SK-N-SH (cell line): ENCODE measurements around the gene SOCS4. TPM values are rescaled to one million over a fixed set of nuclear protein-coding genes. Genes with fewer than 3 reads are reported as not detected.
A peak's percentile ranks its signal among the peaks of the same experiment; 100 is the strongest.
"Not testable (repeated sequence)": the region's sequence is repeated elsewhere in the genome, so short reads cannot be mapped to it uniquely, and the experiment has no call there.

ENCODE experiments used
- CTCF ChIA-PET: fragments of 300-600, 350-600 bp; formaldehyde crosslinking; extraction: SDS; loops from one replicate; lab custom pipeline; 2021; lab: Yijun Ruan, JAX
- POLR2A ChIA-PET: fragments of 350-600 bp; sonication (Branson Sonifier 250); formaldehyde crosslinking; extraction: SDS; loops from one replicate; lab custom pipeline; 2020; ENCODE audit warnings: antibody characterized with exemption, inconsistent platforms; lab: Yijun Ruan, JAX
- DNase-seq: peaks from one replicate; pipeline ENCODE4 v3.0.0; 2012
- H2AFZ ChIP-seq: fragments of 200-600 bp; sonication (generic); 2 replicates; pipeline ENCODE4 v1.8.1; 2016; ENCODE audit warnings: antibody characterized with exemption, mild to moderate bottlenecking, low read depth
- H3F3A ChIP-seq: fragments of 200-600 bp; sonication (generic); replicated peaks from 2 replicates; pipeline ENCODE3; 2016; ENCODE audit warnings: antibody characterized with exemption, mild to moderate bottlenecking; ENCODE audit not compliant: insufficient read depth
- H3K27ac ChIP-seq, 2 experiments: fragments of 200-500 bp in 1 of 2; fragments of 200-600 bp in 1 of 2; sonication (Bioruptor generic) in 1 of 2; sonication (generic), shearing (Covaris generic) in 1 of 2; 2 replicates each; pipeline versions ENCODE4 v1.5.1 to v1.6.1; 2014 to 2016; ENCODE audit warnings: low read depth in 2 of 2, inconsistent platforms in 1 of 2, low read length in 1 of 2, mild to moderate bottlenecking in 1 of 2, mixed read lengths in 1 of 2
- H3K27me3 ChIP-seq: fragments of 200-600 bp; sonication (generic), shearing (Covaris generic); 2 replicates; pipeline ENCODE4 v1.6.1; 2016; ENCODE audit warnings: mixed run types; ENCODE audit not compliant: insufficient read depth
- H3K36me3 ChIP-seq, 2 experiments: fragments of 200-500 bp in 1 of 2; fragments of 200-600 bp in 1 of 2; sonication (Bioruptor generic) in 1 of 2; sonication (generic) in 1 of 2; replicated peaks in 1 of 2; 2 replicates each; pipeline versions ENCODE3 to v1.5.1; 2014 to 2016; ENCODE audit warnings: low read length in 1 of 2, mild to moderate bottlenecking in 1 of 2; ENCODE audit not compliant: insufficient read depth in 2 of 2, control insufficient read depth in 1 of 2
- H3K4me1 ChIP-seq, 2 experiments: fragments of 200-500 bp in 1 of 2; fragments of 200-600 bp in 1 of 2; sonication (Bioruptor generic) in 1 of 2; sonication (generic), shearing (Covaris generic) in 1 of 2; 2 replicates each; pipeline versions ENCODE4 v1.5.1 to v1.6.1; 2014 to 2016; ENCODE audit warnings: low read depth in 1 of 2, low read length in 1 of 2, mixed run types in 1 of 2; ENCODE audit not compliant: insufficient read depth in 2 of 2, control insufficient read depth in 1 of 2
- H3K4me2 ChIP-seq: fragments of 200-600 bp; sonication (generic), shearing (Covaris generic); 2 replicates; pipeline ENCODE4 v1.6.1; 2017; ENCODE audit warnings: mixed run types
- H3K4me3 ChIP-seq, 2 experiments: fragments of 200-500 bp in 1 of 2; fragments of 200-600 bp in 1 of 2; sonication (Bioruptor generic) in 1 of 2; sonication (generic), shearing (Covaris generic) in 1 of 2; 2 replicates each; pipeline versions ENCODE4 v1.5.1 to v1.8.1; 2014 to 2016; ENCODE audit warnings: low read depth in 2 of 2, inconsistent platforms in 1 of 2, low read length in 1 of 2, mild to moderate bottlenecking in 1 of 2, mixed read lengths in 1 of 2, moderate library complexity in 1 of 2
- H3K79me2 ChIP-seq: fragments of 200-600 bp; sonication (generic); 2 replicates; pipeline ENCODE4 v1.8.1; 2017; ENCODE audit warnings: mild to moderate bottlenecking; ENCODE audit not compliant: insufficient read depth
- H3K9ac ChIP-seq: fragments of 200-600 bp; sonication (generic); 2 replicates; pipeline ENCODE4 v1.6.1; 2017; ENCODE audit warnings: mixed run types
- H3K9me2 ChIP-seq: fragments of 200-600 bp; sonication (generic); 2 replicates; pipeline ENCODE4 v1.6.1; 2017; ENCODE audit warnings: mixed run types
- H3K9me3 ChIP-seq: fragments of 200-600 bp; sonication (generic); 2 replicates; pipeline ENCODE4 v1.6.1; 2017; ENCODE audit warnings: mixed run types, mild to moderate bottlenecking, moderate library complexity
- H4K20me1 ChIP-seq: fragments of 200-600 bp; sonication (generic); 2 replicates; pipeline ENCODE4 v1.6.1; 2017; ENCODE audit warnings: mild to moderate bottlenecking, mixed run types; ENCODE audit not compliant: insufficient read depth
- ELF1 ChIP-seq: IDR thresholded peaks from 2 replicates; pipeline ENCODE4 v1.4.0; 2012
- EZH2phosphoT487 ChIP-seq: fragments of 200-600 bp; sonication (generic); IDR thresholded peaks from 2 replicates; pipeline ENCODE4 v1.6.1; 2017; ENCODE audit warnings: low read depth, mixed run types, mild to moderate bottlenecking, antibody characterized with exemption, moderate library complexity, borderline replicate concordance
- FOSL2 ChIP-seq: IDR thresholded peaks from 2 replicates; pipeline ENCODE4 v1.4.0; 2012; ENCODE audit warnings: low read depth, mild to moderate bottlenecking, moderate library complexity, borderline replicate concordance
- FOXM1 ChIP-seq: IDR thresholded peaks from 2 replicates; pipeline ENCODE4 v1.4.0; 2012; ENCODE audit warnings: low read depth, mild to moderate bottlenecking
- MXI1 ChIP-seq: IDR thresholded peaks from 2 replicates; pipeline ENCODE4 v1.6.1; 2012; ENCODE audit warnings: mild to moderate bottlenecking, low read depth, low read length, improper control_type of control experiment
- NFIC ChIP-seq: IDR thresholded peaks from 2 replicates; pipeline ENCODE4 v1.4.0; 2012; ENCODE audit warnings: borderline replicate concordance
- RFX5 ChIP-seq: IDR thresholded peaks from 2 replicates; pipeline ENCODE4 v1.6.1; 2012; ENCODE audit warnings: mild to moderate bottlenecking, improper control_type of control experiment, low read length
- SMC3 ChIP-seq: IDR thresholded peaks from 2 replicates; pipeline ENCODE4 v1.6.1; 2012; ENCODE audit warnings: low read depth, low read length, improper control_type of control experiment
- TAF1 ChIP-seq: IDR thresholded peaks from 2 replicates; pipeline ENCODE4 v1.6.1; 2012; ENCODE audit warnings: low read depth, mild to moderate bottlenecking, low read length, moderate library complexity, borderline replicate concordance
- YY1 ChIP-seq: IDR thresholded peaks from 2 replicates; pipeline ENCODE4 v1.4.0; 2012; ENCODE audit warnings: low read depth, mild to moderate bottlenecking
- WGBS: methylation state at CpG from one replicate; pipeline ENCODE4 v1.1.6; 2017; ENCODE audit warnings: low lambda C conversion rate; 5-methylcytosine and 5-hydroxymethylcytosine counted together
- polyA plus RNA-seq, 3 experiments: library from polyadenylated mRNA; depleted of rRNA; stranded (reverse); fragments of >200 nt; gene quantifications; 2 replicates each; pipeline ENCODE4 v1.2.3, GENCODE V29; 2012
- TF ChIP-seq, protein P1 (sequence below): IDR thresholded peaks from 2 replicates; pipeline ENCODE4 v1.4.0; 2012; ENCODE audit warnings: low read depth, borderline replicate concordance
- TF ChIP-seq, protein P2 (sequence below): fragments of 150-350 bp; IDR thresholded peaks from 2 replicates; pipeline ENCODE4 v1.6.1; 2017; ENCODE audit warnings: antibody characterized with exemption, low read length, low read depth, borderline replicate concordance
- TF ChIP-seq, protein P3 (sequence below): fragments of 200-600 bp; sonication (generic); IDR thresholded peaks from 2 replicates; pipeline ENCODE4 v1.6.1; 2017; ENCODE audit warnings: antibody characterized with exemption, mild to moderate bottlenecking, moderate library complexity

Gene SOCS4
- polyA plus RNA-seq, 1 of the 3 experiments (the other 2 are of a cell fraction) = 2.2 TPM

DNA sequence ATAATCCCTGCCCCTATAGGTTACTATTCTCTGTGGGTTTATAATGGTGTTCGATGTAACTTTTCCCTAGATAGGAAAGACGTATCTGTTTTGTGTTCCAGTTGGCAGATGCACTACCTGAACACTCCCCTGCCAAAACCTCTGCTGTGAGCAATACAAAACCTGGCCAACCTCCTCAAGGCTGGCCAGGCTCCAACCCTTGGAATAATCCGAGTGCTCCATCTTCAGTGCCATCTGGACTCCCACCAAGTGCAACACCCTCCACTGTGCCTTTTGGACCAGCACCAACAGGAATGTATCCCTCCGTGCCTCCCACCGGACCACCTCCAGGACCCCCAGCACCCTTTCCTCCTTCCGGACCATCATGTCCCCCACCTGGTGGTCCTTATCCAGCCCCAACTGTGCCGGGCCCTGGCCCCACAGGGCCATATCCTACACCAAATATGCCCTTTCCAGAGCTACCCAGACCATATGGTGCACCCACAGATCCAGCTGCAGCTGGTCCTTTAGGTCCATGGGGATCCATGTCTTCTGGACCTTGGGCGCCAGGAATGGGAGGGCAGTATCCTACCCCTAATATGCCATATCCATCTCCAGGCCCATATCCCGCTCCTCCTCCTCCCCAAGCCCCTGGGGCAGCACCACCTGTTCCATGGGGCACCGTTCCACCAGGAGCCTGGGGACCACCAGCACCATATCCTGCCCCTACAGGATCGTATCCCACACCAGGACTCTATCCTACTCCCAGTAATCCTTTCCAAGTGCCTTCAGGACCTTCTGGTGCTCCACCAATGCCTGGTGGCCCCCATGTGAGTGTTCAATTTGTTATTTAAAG lies 35.7 kb downstream of the SOCS4 start:
- H3K79me2 ChIP-seq = peaks cover 98% of the 10 kb centered on the region
- peaks cover 0 to 9% of the 10 kb centered on the region in 2 experiments; a peak in 2 of 4 replicates for H3K4me1 ChIP-seq
- H3K9ac ChIP-seq = no peak overlapping the region
- TF ChIP-seq TAF1 = no peak
- TF ChIP-seq RFX5 = no peak
- TF ChIP-seq YY1 = no peak
- no peak for TF ChIP-seq EZH2phosphoT487
- TF ChIP-seq, protein P1, sequence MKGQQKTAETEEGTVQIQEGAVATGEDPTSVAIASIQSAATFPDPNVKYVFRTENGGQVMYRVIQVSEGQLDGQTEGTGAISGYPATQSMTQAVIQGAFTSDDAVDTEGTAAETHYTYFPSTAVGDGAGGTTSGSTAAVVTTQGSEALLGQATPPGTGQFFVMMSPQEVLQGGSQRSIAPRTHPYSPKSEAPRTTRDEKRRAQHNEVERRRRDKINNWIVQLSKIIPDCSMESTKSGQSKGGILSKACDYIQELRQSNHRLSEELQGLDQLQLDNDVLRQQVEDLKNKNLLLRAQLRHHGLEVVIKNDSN = no peak
- no peak for TF ChIP-seq MXI1
- no peak for TF ChIP-seq FOXM1
- TF ChIP-seq, protein P2, sequence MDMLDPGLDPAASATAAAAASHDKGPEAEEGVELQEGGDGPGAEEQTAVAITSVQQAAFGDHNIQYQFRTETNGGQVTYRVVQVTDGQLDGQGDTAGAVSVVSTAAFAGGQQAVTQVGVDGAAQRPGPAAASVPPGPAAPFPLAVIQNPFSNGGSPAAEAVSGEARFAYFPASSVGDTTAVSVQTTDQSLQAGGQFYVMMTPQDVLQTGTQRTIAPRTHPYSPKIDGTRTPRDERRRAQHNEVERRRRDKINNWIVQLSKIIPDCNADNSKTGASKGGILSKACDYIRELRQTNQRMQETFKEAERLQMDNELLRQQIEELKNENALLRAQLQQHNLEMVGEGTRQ = no peak
- TF ChIP-seq NFIC = no peak
- TF ChIP-seq FOSL2 = no peak
- TF ChIP-seq SMC3 = no peak
- TF ChIP-seq ELF1 = no peak
- TF ChIP-seq, protein P3, sequence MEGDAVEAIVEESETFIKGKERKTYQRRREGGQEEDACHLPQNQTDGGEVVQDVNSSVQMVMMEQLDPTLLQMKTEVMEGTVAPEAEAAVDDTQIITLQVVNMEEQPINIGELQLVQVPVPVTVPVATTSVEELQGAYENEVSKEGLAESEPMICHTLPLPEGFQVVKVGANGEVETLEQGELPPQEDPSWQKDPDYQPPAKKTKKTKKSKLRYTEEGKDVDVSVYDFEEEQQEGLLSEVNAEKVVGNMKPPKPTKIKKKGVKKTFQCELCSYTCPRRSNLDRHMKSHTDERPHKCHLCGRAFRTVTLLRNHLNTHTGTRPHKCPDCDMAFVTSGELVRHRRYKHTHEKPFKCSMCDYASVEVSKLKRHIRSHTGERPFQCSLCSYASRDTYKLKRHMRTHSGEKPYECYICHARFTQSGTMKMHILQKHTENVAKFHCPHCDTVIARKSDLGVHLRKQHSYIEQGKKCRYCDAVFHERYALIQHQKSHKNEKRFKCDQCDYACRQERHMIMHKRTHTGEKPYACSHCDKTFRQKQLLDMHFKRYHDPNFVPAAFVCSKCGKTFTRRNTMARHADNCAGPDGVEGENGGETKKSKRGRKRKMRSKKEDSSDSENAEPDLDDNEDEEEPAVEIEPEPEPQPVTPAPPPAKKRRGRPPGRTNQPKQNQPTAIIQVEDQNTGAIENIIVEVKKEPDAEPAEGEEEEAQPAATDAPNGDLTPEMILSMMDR = no peak
- no peak for DNase-seq
- no peaks in the 10 kb centered on the region for H3K27me3 ChIP-seq
- H3K9me2 ChIP-seq = no peaks in the 10 kb centered on the region
- H4K20me1 ChIP-seq = peaks cover 72% of the 10 kb centered on the region
- H2AFZ ChIP-seq = no peak overlapping the region
- 92% methylated on average over 10 of the region's 11 CpGs for WGBS
- peaks cover 28% of the 10 kb centered on the region for H3F3A ChIP-seq
- H3K9me3 ChIP-seq = no peaks in the 10 kb centered on the region
- POLR2A ChIA-PET = interaction anchor here (1.3 kb wide), 1 partner anchor 12 kb away, joined by 5 read pairs; the partner anchor contains the start of gene MAPK1IP1L
- H3K4me2 ChIP-seq = no peak overlapping the region
- H3K4me3 ChIP-seq = no peak overlapping the region
- H3K36me3 ChIP-seq = peaks cover 60 to 85% of the 10 kb centered on the region in 2 experiments
- CTCF ChIA-PET = interaction anchor here (1.2 to 1.6 kb wide), 3 partner anchors 11 to 498 kb away, joined by 3 to 4 read pairs (median 4); partner anchors contain the start of gene MAPK1IP1L
- H3K27ac ChIP-seq = no peak overlapping the region

DNA sequence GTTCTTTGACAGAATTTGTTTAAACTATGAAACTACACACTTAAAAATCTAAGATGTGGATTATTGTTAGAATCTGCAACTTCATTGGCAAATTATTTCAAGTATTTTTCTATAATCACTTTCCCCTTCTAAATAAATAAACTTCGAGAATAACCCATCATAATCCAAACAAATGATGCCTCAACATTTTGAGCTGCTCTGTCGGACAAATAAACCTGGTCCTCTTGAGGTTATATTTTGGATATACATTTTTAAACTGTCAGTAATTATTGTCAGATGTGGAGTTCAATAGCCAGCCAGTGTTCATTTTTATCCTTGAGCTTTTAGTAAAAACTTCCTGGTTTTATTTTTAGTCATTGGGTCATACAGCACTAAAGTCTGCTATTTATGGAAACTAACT lies 37.9 kb downstream of the SOCS4 start:
- CTCF ChIA-PET = interaction anchor here (1.6 to 1.7 kb wide), 2 partner anchors 13 to 96 kb away, joined by 3 to 7 read pairs; partner anchors contain the start of gene MAPK1IP1L
- H3K4me3 ChIP-seq, H3K4me1 ChIP-seq, H3K9me3 ChIP-seq, POLR2A ChIA-PET, H3K27me3 ChIP-seq, DNase-seq, H2AFZ ChIP-seq, H3K4me2 ChIP-seq, H3K9ac ChIP-seq, H3K9me2 ChIP-seq: not testable (repeated sequence)
- peaks cover 53% of the 10 kb centered on the region for H4K20me1 ChIP-seq
- H3K36me3 ChIP-seq = peaks cover 72 to 82% of the 10 kb centered on the region in 2 experiments
- WGBS = 92% methylated on average over 2 of the region's 2 CpGs
- peaks cover 48% of the 10 kb centered on the region for H3F3A ChIP-seq
- peaks cover 86% of the 10 kb centered on the region for H3K79me2 ChIP-seq
- H3K27ac ChIP-seq = peak overlapping the region in 1 of 2 experiments; percentile 40; a peak in 1 of 4 replicates
